GM23338 (cell line): Measurements from ENCODE around the gene ROCK2. TPM values are rescaled to one million over a fixed set of nuclear protein-coding genes. Genes with fewer than 3 reads are reported as not detected.

Experiments used
- ATAC-seq: fragments of 200-7000 bp; cut with Tn5 transposase; 3 replicates; pipeline ENCODE4 v1.9.1; 2020
- DNase-seq: peaks from one replicate; pipeline ENCODE4 v3.0.0-alpha.2; 2015; ENCODE audit warnings: low spot score
- H2AFZ ChIP-seq: fragments of 200-600 bp; sonication (generic); 2 replicates; pipeline ENCODE4 v1.8.0; 2016; ENCODE audit warnings: antibody characterized with exemption, mild to moderate bottlenecking, moderate library complexity
- H3F3A ChIP-seq: fragments of 200-600 bp; sonication (generic); replicated peaks from 2 replicates; pipeline ENCODE4 v1.8.0; 2017; ENCODE audit warnings: antibody characterized with exemption, mixed run types, low read depth
- H3K27ac ChIP-seq: fragments of 200-600 bp; sonication (generic); 2 replicates; pipeline ENCODE4 v1.6.1; 2016; ENCODE audit warnings: low read depth
- H3K27me3 ChIP-seq: fragments of 200-600 bp; sonication (generic); 2 replicates; pipeline ENCODE4 v1.8.0; 2016; ENCODE audit warnings: mild to moderate bottlenecking, mixed run types, moderate library complexity; ENCODE audit not compliant: insufficient read depth
- H3K36me3 ChIP-seq: fragments of 200-600 bp; sonication (generic); 2 replicates; pipeline ENCODE4 v1.8.0; 2016; ENCODE audit warnings: mild to moderate bottlenecking; ENCODE audit not compliant: insufficient read depth
- H3K4me1 ChIP-seq: fragments of 200-600 bp; sonication (generic); 2 replicates; pipeline ENCODE4 v1.8.0; 2016; ENCODE audit warnings: mild to moderate bottlenecking, moderate library complexity; ENCODE audit not compliant: insufficient read depth
- H3K4me2 ChIP-seq: fragments of 200-600 bp; sonication (generic); 2 replicates; pipeline ENCODE4 v1.7.1; 2017; ENCODE audit warnings: mixed run types
- H3K4me3 ChIP-seq: fragments of 200-600 bp; sonication (generic); 2 replicates; pipeline ENCODE4 v1.6.1; 2016; ENCODE audit warnings: mixed run types
- H3K79me2 ChIP-seq: fragments of 200-600 bp; sonication (generic); replicated peaks from 2 replicates; pipeline ENCODE4 v1.8.0; 2017; ENCODE audit warnings: mild to moderate bottlenecking; ENCODE audit not compliant: insufficient read depth
- H3K9me2 ChIP-seq: fragments of 200-600 bp; sonication (generic); 2 replicates; pipeline ENCODE4 v1.8.0; 2017; ENCODE audit not compliant: insufficient read depth
- H4K20me1 ChIP-seq: fragments of 200-600 bp; sonication (generic); replicated peaks from 2 replicates; pipeline ENCODE4 v1.8.0; 2017; ENCODE audit warnings: mild to moderate bottlenecking; ENCODE audit not compliant: insufficient read depth
- H3K27ac Mint-ChIP-seq: 2 replicates; pipeline ENCODE4 v1.8.0; 2020; ENCODE audit warnings: inconsistent platforms, mild to moderate bottlenecking, moderate library complexity, mixed read lengths
- H3K27me3 Mint-ChIP-seq: 3 replicates; pipeline ENCODE4 v1.8.0; 2022; ENCODE audit warnings: low read depth, mild to moderate bottlenecking, moderate library complexity, mixed read lengths, inconsistent platforms; ENCODE audit not compliant: insufficient read depth, poor library complexity
- H3K36me3 Mint-ChIP-seq: 3 replicates; pipeline ENCODE4 v1.8.0; 2021; ENCODE audit warnings: low read depth, mild to moderate bottlenecking, inconsistent platforms, moderate library complexity, mixed read lengths
- H3K4me1 Mint-ChIP-seq: 3 replicates; pipeline ENCODE4 v1.8.0; 2020; ENCODE audit warnings: mild to moderate bottlenecking, inconsistent platforms, mixed read lengths
- H3K4me3 Mint-ChIP-seq: 3 replicates; pipeline ENCODE4 v1.8.0; 2021; ENCODE audit warnings: moderate library complexity, mild to moderate bottlenecking, inconsistent platforms, mixed read lengths
- H3K9me3 Mint-ChIP-seq: 3 replicates; pipeline ENCODE4 v1.8.0; 2020; ENCODE audit warnings: moderate library complexity, mild to moderate bottlenecking, inconsistent platforms, mixed read lengths
- CREB1 ChIP-seq: fragments of 250-450 bp; sonication (Bioruptor Pico); IDR thresholded peaks from 2 replicates; pipeline ENCODE4 v1.5.0; 2020; ENCODE audit warnings: low read depth, mild to moderate bottlenecking, moderate library complexity
- ETS1 ChIP-seq: IDR thresholded peaks from 2 replicates; pipeline ENCODE4 v1.6.1; 2016; ENCODE audit warnings: antibody characterized with exemption
- EZH2 ChIP-seq: fragments of 200-600 bp; sonication (generic); IDR thresholded peaks from one replicate; pipeline ENCODE4 v1.8.0; 2017; ENCODE audit warnings: antibody characterized with exemption, mild to moderate bottlenecking, low read depth; ENCODE audit not compliant: unreplicated experiment
- EZH2phosphoT487 ChIP-seq: fragments of 200-600 bp; sonication (generic); IDR thresholded peaks from one replicate; pipeline ENCODE4 v1.8.1; 2018; ENCODE audit warnings: antibody characterized with exemption; ENCODE audit not compliant: unreplicated experiment
- JUNB ChIP-seq: IDR thresholded peaks from one replicate; pipeline ENCODE4 v1.6.1; 2016; ENCODE audit warnings: antibody characterized with exemption; ENCODE audit not compliant: unreplicated experiment
- NANOG ChIP-seq: IDR thresholded peaks from 2 replicates; pipeline ENCODE4 v1.6.1; 2016; ENCODE audit warnings: antibody characterized with exemption, borderline replicate concordance
- POLR2AphosphoS5 ChIP-seq: IDR thresholded peaks from 2 replicates; pipeline ENCODE4 v1.6.1; 2016; ENCODE audit warnings: antibody characterized with exemption, low read depth
- STAT1 ChIP-seq: IDR thresholded peaks from one replicate; pipeline ENCODE4 v1.6.1; 2016; ENCODE audit warnings: antibody characterized with exemption; ENCODE audit not compliant: unreplicated experiment
- ZNF114 ChIP-seq: fragments of 250-450 bp; sonication (Bioruptor Pico); IDR thresholded peaks from 2 replicates; pipeline ENCODE4 v1.5.0; 2020; ENCODE audit warnings: mild to moderate bottlenecking, moderate library complexity
- ZNF331 ChIP-seq: fragments of 250-450 bp; sonication (Bioruptor Pico); IDR thresholded peaks from 2 replicates; pipeline ENCODE4 v1.5.0; 2020; ENCODE audit warnings: low read depth, mild to moderate bottlenecking, moderate library complexity
- polyA plus RNA-seq: library from polyadenylated mRNA; unstranded; fragments of >200 nt; fragmentation: Nextera tagmentation; extraction: Ambion mirVana; gene quantifications from 2 replicates; pipeline ENCODE4 v1.2.1, GENCODE V29; 2016
- total RNA-seq: library from RNA; depleted of rRNA; stranded (reverse); fragments of >200 nt; shearing (Covaris generic); gene quantifications from 2 replicates; pipeline ENCODE4 v1.2.3, GENCODE V29; 2014
- TF ChIP-seq, protein P1 (sequence below): fragments of 250-450 bp; sonication (Bioruptor Pico); IDR thresholded peaks from 2 replicates; pipeline ENCODE4 v1.5.0; 2020; ENCODE audit warnings: mild to moderate bottlenecking, moderate library complexity
- TF ChIP-seq, protein P2 (sequence below), 2 experiments: fragments of 200-600 bp in 1 of 2; sonication (generic) in 1 of 2; conservative IDR thresholded peaks; 2 replicates each; pipeline versions ENCODE4 v1.5.1 to v1.6.1; 2016 to 2017; ENCODE audit warnings: antibody characterized with exemption in 2 of 2, low read depth in 2 of 2, mild to moderate bottlenecking in 2 of 2, moderate library complexity in 1 of 2
- TF ChIP-seq, protein P3 (sequence below): IDR thresholded peaks from one replicate; pipeline ENCODE4 v1.6.1; 2018; ENCODE audit warnings: antibody characterized with exemption; ENCODE audit not compliant: unreplicated experiment

ROCK2 gene
- total and polyA plus RNA-seq, 2 experiments from 2014 or later: 16.4 to 28.0 TPM

GRCh38 chr2:11310212-11310611 is 34.2 kb downstream of the ROCK2 start:
- ATAC-seq (no peak), DNase-seq (no peak)
- TF ChIP-seq NANOG: no peak
- TF ChIP-seq JUNB: no peak
- no peak for TF ChIP-seq EZH2
- no peak for TF ChIP-seq POLR2AphosphoS5
- TF ChIP-seq, protein P1, sequence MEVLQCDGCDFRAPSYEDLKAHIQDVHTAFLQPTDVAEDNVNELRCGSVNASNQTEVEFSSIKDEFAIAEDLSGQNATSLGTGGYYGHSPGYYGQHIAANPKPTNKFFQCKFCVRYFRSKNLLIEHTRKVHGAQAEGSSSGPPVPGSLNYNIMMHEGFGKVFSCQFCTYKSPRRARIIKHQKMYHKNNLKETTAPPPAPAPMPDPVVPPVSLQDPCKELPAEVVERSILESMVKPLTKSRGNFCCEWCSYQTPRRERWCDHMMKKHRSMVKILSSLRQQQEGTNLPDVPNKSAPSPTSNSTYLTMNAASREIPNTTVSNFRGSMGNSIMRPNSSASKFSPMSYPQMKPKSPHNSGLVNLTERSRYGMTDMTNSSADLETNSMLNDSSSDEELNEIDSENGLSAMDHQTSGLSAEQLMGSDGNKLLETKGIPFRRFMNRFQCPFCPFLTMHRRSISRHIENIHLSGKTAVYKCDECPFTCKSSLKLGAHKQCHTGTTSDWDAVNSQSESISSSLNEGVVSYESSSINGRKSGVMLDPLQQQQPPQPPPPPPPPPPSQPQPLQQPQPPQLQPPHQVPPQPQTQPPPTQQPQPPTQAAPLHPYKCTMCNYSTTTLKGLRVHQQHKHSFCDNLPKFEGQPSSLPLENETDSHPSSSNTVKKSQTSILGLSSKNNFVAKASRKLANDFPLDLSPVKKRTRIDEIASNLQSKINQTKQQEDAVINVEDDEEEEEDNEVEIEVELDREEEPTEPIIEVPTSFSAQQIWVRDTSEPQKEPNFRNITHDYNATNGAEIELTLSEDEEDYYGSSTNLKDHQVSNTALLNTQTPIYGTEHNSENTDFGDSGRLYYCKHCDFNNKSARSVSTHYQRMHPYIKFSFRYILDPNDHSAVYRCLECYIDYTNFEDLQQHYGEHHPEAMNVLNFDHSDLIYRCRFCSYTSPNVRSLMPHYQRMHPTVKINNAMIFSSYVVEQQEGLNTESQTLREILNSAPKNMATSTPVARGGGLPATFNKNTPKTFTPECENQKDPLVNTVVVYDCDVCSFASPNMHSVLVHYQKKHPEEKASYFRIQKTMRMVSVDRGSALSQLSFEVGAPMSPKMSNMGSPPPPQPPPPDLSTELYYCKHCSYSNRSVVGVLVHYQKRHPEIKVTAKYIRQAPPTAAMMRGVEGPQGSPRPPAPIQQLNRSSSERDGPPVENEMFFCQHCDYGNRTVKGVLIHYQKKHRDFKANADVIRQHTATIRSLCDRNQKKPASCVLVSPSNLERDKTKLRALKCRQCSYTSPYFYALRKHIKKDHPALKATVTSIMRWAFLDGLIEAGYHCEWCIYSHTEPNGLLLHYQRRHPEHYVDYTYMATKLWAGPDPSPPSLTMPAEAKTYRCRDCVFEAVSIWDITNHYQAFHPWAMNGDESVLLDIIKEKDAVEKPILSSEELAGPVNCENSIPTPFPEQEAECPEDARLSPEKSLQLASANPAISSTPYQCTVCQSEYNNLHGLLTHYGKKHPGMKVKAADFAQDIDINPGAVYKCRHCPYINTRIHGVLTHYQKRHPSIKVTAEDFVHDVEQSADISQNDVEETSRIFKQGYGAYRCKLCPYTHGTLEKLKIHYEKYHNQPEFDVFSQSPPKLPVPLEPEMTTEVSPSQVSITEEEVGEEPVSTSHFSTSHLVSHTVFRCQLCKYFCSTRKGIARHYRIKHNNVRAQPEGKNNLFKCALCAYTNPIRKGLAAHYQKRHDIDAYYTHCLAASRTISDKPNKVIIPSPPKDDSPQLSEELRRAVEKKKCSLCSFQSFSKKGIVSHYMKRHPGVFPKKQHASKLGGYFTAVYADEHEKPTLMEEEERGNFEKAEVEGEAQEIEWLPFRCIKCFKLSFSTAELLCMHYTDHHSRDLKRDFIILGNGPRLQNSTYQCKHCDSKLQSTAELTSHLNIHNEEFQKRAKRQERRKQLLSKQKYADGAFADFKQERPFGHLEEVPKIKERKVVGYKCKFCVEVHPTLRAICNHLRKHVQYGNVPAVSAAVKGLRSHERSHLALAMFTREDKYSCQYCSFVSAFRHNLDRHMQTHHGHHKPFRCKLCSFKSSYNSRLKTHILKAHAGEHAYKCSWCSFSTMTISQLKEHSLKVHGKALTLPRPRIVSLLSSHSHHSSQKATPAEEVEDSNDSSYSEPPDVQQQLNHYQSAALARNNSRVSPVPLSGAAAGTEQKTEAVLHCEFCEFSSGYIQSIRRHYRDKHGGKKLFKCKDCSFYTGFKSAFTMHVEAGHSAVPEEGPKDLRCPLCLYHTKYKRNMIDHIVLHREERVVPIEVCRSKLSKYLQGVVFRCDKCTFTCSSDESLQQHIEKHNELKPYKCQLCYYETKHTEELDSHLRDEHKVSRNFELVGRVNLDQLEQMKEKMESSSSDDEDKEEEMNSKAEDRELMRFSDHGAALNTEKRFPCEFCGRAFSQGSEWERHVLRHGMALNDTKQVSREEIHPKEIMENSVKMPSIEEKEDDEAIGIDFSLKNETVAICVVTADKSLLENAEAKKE (CRISPR knock-in tag): no peak
- no peak for TF ChIP-seq EZH2phosphoT487
- no peak for TF ChIP-seq ZNF331 (CRISPR knock-in tag)
- TF ChIP-seq CREB1 (CRISPR knock-in tag): no peak
- TF ChIP-seq, protein P2, sequence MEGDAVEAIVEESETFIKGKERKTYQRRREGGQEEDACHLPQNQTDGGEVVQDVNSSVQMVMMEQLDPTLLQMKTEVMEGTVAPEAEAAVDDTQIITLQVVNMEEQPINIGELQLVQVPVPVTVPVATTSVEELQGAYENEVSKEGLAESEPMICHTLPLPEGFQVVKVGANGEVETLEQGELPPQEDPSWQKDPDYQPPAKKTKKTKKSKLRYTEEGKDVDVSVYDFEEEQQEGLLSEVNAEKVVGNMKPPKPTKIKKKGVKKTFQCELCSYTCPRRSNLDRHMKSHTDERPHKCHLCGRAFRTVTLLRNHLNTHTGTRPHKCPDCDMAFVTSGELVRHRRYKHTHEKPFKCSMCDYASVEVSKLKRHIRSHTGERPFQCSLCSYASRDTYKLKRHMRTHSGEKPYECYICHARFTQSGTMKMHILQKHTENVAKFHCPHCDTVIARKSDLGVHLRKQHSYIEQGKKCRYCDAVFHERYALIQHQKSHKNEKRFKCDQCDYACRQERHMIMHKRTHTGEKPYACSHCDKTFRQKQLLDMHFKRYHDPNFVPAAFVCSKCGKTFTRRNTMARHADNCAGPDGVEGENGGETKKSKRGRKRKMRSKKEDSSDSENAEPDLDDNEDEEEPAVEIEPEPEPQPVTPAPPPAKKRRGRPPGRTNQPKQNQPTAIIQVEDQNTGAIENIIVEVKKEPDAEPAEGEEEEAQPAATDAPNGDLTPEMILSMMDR (conservative IDR thresholded peaks at IDR 0.05; ENCODE audit: low read depth in 2 of 2): no peak
- TF ChIP-seq ETS1: no peak
- no peak for TF ChIP-seq STAT1
- TF ChIP-seq, protein P3, sequence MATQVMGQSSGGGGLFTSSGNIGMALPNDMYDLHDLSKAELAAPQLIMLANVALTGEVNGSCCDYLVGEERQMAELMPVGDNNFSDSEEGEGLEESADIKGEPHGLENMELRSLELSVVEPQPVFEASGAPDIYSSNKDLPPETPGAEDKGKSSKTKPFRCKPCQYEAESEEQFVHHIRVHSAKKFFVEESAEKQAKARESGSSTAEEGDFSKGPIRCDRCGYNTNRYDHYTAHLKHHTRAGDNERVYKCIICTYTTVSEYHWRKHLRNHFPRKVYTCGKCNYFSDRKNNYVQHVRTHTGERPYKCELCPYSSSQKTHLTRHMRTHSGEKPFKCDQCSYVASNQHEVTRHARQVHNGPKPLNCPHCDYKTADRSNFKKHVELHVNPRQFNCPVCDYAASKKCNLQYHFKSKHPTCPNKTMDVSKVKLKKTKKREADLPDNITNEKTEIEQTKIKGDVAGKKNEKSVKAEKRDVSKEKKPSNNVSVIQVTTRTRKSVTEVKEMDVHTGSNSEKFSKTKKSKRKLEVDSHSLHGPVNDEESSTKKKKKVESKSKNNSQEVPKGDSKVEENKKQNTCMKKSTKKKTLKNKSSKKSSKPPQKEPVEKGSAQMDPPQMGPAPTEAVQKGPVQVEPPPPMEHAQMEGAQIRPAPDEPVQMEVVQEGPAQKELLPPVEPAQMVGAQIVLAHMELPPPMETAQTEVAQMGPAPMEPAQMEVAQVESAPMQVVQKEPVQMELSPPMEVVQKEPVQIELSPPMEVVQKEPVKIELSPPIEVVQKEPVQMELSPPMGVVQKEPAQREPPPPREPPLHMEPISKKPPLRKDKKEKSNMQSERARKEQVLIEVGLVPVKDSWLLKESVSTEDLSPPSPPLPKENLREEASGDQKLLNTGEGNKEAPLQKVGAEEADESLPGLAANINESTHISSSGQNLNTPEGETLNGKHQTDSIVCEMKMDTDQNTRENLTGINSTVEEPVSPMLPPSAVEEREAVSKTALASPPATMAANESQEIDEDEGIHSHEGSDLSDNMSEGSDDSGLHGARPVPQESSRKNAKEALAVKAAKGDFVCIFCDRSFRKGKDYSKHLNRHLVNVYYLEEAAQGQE: no peak
- no peak for TF ChIP-seq ZNF114
- Histone ChIP-seq H3K9me2 (no peaks in the 10 kb centered on the region), H2AFZ (no peak overlapping the region), H3F3A (no peaks in the 10 kb centered on the region), H3K4me2 (no peak overlapping the region), H3K4me3 (no peak overlapping the region), H3K27ac (no peak overlapping the region), H3K36me3 (no peaks in the 10 kb centered on the region), H3K27me3 (no peaks in the 10 kb centered on the region), H3K4me1 (no peaks in the 10 kb centered on the region), H3K79me2 (peaks cover 96% of the 10 kb centered on the region), H4K20me1 (peaks cover 23% of the 10 kb centered on the region)
- H3K27ac Mint-ChIP-seq: no peak overlapping the region
- no peaks in the 10 kb centered on the region for H3K27me3 Mint-ChIP-seq
- peaks cover 14% of the 10 kb centered on the region for H3K4me1 Mint-ChIP-seq
- H3K36me3 Mint-ChIP-seq: no peaks in the 10 kb centered on the region
- no peaks in the 10 kb centered on the region for H3K9me3 Mint-ChIP-seq
- no peak overlapping the region for H3K4me3 Mint-ChIP-seq
